Uterus (tissue), 4 donors: Measurements from ENCODE around the gene ANO4. TPM values are rescaled to one million over a fixed set of nuclear protein-coding genes. Genes with fewer than 3 reads are reported as not detected.
"Not testable (repeated sequence)": the region's sequence is repeated elsewhere in the genome, so short reads cannot be mapped to it uniquely, and the experiment has no call there.

Source experiments
- DNase-seq, 2 donors: peaks; one replicate each; pipeline ENCODE4 v3.0.0-alpha.2; 2019 to 2020
- H3K27ac ChIP-seq, 2 donors: fragments of 200-600 bp; sonication (generic); 1 replicate in 1 of 2; 2 replicates in 1 of 2; pipeline ENCODE4 v1.5.1; 2016 to 2018
- H3K27me3 ChIP-seq, 2 donors: fragments of 200-600 bp; sonication (generic); one replicate each; pipeline ENCODE4 v1.5.1; 2018 to 2019; ENCODE audit warnings: control low read depth in 1 of 2
- H3K36me3 ChIP-seq, 2 donors: fragments of 200-600 bp; sonication (generic); one replicate each; pipeline ENCODE4 v1.5.1; 2019; ENCODE audit warnings: control low read depth in 1 of 2
- H3K4me1 ChIP-seq, 2 donors: fragments of 200-600 bp; sonication (generic); one replicate each; pipeline ENCODE4 v1.5.1; 2018 to 2019; ENCODE audit warnings: control low read depth in 1 of 2
- H3K4me3 ChIP-seq, 2 donors: fragments of 200-600 bp; sonication (generic); 1 replicate in 1 of 2; 2 replicates in 1 of 2; pipeline ENCODE4 v1.5.1; 2018 to 2019; ENCODE audit warnings: mild to moderate bottlenecking in 1 of 2
- H3K9me3 ChIP-seq, 2 donors: fragments of 200-600 bp; sonication (generic); one replicate each; pipeline ENCODE4 v1.5.1; 2019; ENCODE audit warnings: control low read depth in 1 of 2
- POLR2A ChIP-seq, 2 donors: fragments of 450-650 bp; IDR thresholded peaks; one replicate each; pipeline ENCODE4 v1.6.1; 2016; ENCODE audit warnings: antibody characterized with exemption in 2 of 2, mild to moderate bottlenecking in 1 of 2, moderate library complexity in 1 of 2
- intact Hi-C: fragments of 100-400 bp; cut with DNase I; formaldehyde crosslinking; loops from one replicate; pipeline ENCODE4 v1.15.1; 2023; ENCODE audit warnings: low total_unique reads
- total RNA-seq, 4 donors: library from RNA; depleted of rRNA in 3 of 4; stranded (reverse); fragments of >200 nt in 3 of 4; gene quantifications; one replicate each; pipeline versions ENCODE4 v1.1.0 to v1.2.4, GENCODE V29; 2014 to 2023
- TF ChIP-seq, protein P1 (sequence below), 4 experiments: fragments of 200-600 bp in 2 of 4; fragments of 450-650 bp in 2 of 4; sonication (generic) in 2 of 4; IDR thresholded peaks; one replicate each; pipeline ENCODE4 v1.5.1; 2016 to 2019; ENCODE audit warnings: antibody characterized with exemption in 4 of 4, mild to moderate bottlenecking in 2 of 4, moderate library complexity in 1 of 4
- donor health status: DM: yes; HTN: yes; CAD: no.

Gene ANO4
- total RNA-seq, 4 donors from 2014 or later, result under 0.01 to 18.5 (median 1.4) TPM; not detected in 1

GRCh38 chr12:101078536-101079285 lies 284.1 kb downstream of the ANO4 start:
- H3K27me3 ChIP-seq, result no peaks in the 10 kb centered on the region
- peaks cover 0 to 5% of the 10 kb centered on the region in 2 donors for H3K4me1 ChIP-seq
- H3K36me3 ChIP-seq, result no peaks in the 10 kb centered on the region
- intact Hi-C loops, result no loop called here
- TF ChIP-seq POLR2A (IDR thresholded peaks at IDR 0.05), result no peak
- TF ChIP-seq, protein P1, sequence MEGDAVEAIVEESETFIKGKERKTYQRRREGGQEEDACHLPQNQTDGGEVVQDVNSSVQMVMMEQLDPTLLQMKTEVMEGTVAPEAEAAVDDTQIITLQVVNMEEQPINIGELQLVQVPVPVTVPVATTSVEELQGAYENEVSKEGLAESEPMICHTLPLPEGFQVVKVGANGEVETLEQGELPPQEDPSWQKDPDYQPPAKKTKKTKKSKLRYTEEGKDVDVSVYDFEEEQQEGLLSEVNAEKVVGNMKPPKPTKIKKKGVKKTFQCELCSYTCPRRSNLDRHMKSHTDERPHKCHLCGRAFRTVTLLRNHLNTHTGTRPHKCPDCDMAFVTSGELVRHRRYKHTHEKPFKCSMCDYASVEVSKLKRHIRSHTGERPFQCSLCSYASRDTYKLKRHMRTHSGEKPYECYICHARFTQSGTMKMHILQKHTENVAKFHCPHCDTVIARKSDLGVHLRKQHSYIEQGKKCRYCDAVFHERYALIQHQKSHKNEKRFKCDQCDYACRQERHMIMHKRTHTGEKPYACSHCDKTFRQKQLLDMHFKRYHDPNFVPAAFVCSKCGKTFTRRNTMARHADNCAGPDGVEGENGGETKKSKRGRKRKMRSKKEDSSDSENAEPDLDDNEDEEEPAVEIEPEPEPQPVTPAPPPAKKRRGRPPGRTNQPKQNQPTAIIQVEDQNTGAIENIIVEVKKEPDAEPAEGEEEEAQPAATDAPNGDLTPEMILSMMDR (IDR thresholded peaks at IDR 0.05), result no peak
- DNase-seq, result no peak
- no peak overlapping the region for H3K4me3 ChIP-seq
- no peaks in the 10 kb centered on the region for H3K9me3 ChIP-seq
- H3K27ac ChIP-seq, result no peak overlapping the region

GRCh38 chr12:101082706-101083105 lies 288.1 kb downstream of the ANO4 start:
- no peak for DNase-seq
- intact Hi-C loops, result no loop called here
- Histone ChIP-seq H3K36me3 (no peaks in the 10 kb centered on the region), H3K27ac (no peak overlapping the region), H3K4me1 (peaks cover 0 to 4% of the 10 kb centered on the region in 2 donors), H3K4me3 (no peak overlapping the region), H3K9me3 (no peaks in the 10 kb centered on the region), H3K27me3 (no peaks in the 10 kb centered on the region)
- TF ChIP-seq, protein P1 (IDR thresholded peaks at IDR 0.05), result no peak
- no peak for TF ChIP-seq POLR2A (IDR thresholded peaks at IDR 0.05)

GRCh38 chr12:101086490-101087135 lies 292.0 kb downstream of the ANO4 start:
- TF ChIP-seq POLR2A (IDR thresholded peaks at IDR 0.05), result no peak
- TF ChIP-seq, protein P1 (IDR thresholded peaks at IDR 0.05), result no peak
- Histone ChIP-seq H3K4me3 (no peak overlapping the region), H3K9me3 (no peaks in the 10 kb centered on the region), H3K27ac (no peak overlapping the region), H3K4me1 (no peaks in the 10 kb centered on the region), H3K36me3 (no peaks in the 10 kb centered on the region), H3K27me3 (no peaks in the 10 kb centered on the region)
- DNase-seq, result no peak
- intact Hi-C loops, result no loop called here

DNA sequence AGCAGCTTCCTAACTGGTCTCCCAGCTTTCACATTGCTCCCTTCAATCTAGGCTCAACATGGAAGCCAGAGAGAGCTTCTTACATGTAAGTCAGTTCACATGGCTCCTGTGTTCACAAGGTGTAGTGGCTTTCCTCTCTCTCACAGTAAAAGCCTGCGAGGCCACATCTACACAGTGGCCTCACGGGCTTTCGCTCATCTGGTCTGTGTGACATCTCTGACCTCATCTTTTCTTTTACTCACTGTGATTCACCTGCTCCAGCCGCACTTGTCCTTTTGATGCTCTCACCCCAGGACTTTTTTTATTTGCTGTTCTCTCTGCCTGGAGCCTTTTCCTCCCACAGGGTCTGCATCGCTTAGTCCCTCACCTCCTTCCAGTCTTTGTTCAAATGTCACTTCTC lies 293.3 kb downstream of the ANO4 start:
- TF ChIP-seq, protein P1 (IDR thresholded peaks at IDR 0.05), result no peak
- no peak for TF ChIP-seq POLR2A (IDR thresholded peaks at IDR 0.05)
- H3K4me3 ChIP-seq, result no peak overlapping the region
- H3K9me3 ChIP-seq, result no peaks in the 10 kb centered on the region
- no peaks in the 10 kb centered on the region for H3K4me1 ChIP-seq
- intact Hi-C loops, result no loop called here
- H3K27ac ChIP-seq, result no peak overlapping the region
- DNase-seq, result no peak
- H3K36me3 ChIP-seq, result no peaks in the 10 kb centered on the region
- no peaks in the 10 kb centered on the region for H3K27me3 ChIP-seq

DNA sequence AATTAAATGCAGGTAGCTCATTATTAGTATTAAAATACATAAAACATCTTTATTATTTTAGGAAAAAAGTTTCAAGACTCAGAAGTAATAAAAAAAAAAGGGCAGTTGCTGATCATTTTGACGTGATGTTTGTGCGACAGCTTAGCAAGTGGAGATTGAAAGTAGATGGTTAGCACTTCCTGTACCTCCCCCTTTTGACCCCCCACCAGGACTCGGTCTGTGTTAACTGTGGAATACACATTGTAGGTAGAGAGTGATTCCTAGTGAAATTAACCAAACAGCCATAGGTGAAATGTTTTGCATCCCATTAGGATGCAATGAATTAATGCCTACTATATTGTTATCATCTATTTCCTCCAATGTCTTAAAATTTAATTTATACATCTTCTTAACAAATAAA lies 294.7 kb downstream of the ANO4 start:
- no peaks in the 10 kb centered on the region for H3K36me3 ChIP-seq
- no peak overlapping the region for H3K4me3 ChIP-seq
- no peaks in the 10 kb centered on the region for H3K27me3 ChIP-seq
- H3K27ac ChIP-seq, result no peak overlapping the region
- H3K4me1 ChIP-seq, result no peaks in the 10 kb centered on the region
- H3K9me3 ChIP-seq, result no peaks in the 10 kb centered on the region
- intact Hi-C loops, result no loop called here
- TF ChIP-seq POLR2A (IDR thresholded peaks at IDR 0.05), result no peak
- TF ChIP-seq, protein P1 (IDR thresholded peaks at IDR 0.05), result no peak
- DNase-seq, result no peak

DNA sequence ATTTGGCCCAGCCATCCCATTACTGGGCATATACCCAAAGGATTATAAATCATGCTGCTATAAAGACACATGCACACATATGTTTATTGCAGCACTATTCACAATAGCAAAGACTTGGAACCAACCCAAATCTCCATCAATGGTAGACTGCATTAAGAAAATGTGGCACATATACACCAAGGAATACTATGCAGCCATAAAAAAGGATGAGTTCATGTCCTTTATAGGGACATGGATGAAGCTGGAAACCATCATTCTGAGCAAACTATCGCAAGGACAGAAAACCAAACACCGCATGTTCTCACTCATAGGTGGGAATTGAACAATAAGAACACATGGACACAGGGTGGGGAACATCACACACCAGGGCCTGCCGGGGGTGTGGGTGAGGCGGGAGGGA lies 295.6 kb downstream of the ANO4 start:
- intact Hi-C loops, result not testable (repeated sequence)

More for the DNA sequence above, 295.6 kb downstream of the ANO4 start:
- H3K27ac ChIP-seq, DNase-seq, H3K27me3 ChIP-seq, H3K36me3 ChIP-seq, H3K4me3 ChIP-seq, H3K9me3 ChIP-seq, H3K4me1 ChIP-seq: not testable (repeated sequence)
